ENCODE data around the gene JCAD. TPM values are rescaled to one million over a fixed set of nuclear protein-coding genes. Genes with fewer than 3 reads are reported as not detected.

The JCAD gene
- total RNA-seq, 2 experiments from 2014 or later: not detected

DNA sequence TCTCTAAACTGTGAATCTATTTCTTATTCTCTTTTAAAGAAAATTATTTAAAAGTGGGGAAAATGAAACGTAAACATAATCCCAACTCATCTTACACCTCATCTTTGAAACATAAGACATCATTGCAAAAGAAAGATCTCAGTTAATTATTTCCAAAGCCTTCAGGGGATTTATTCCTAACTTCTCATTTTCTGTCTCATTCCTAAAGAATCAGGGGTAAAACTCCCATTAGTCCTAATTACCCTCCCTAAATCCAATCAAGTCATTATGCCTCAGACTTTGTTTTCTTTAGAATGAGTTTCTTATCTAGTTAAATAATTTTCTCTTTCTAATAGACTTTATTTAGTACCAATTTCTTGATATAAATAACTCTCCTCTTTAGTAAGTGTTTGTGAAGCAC, 39.7 kb upstream of the JCAD start:
- Mint-ChIP-seq H3K9me3 (no peaks in the 10 kb centered on the region), H3K27me3 (peaks cover 26% of the 10 kb centered on the region), H3K36me3 (ENCODE audit: low read depth) (no peaks in the 10 kb centered on the region), H3K27ac (no peak overlapping the region), H3K4me1 (ENCODE audit: low read depth) (no peaks in the 10 kb centered on the region), H3K4me3 (no peak overlapping the region)
- TF ChIP-seq, protein P1, sequence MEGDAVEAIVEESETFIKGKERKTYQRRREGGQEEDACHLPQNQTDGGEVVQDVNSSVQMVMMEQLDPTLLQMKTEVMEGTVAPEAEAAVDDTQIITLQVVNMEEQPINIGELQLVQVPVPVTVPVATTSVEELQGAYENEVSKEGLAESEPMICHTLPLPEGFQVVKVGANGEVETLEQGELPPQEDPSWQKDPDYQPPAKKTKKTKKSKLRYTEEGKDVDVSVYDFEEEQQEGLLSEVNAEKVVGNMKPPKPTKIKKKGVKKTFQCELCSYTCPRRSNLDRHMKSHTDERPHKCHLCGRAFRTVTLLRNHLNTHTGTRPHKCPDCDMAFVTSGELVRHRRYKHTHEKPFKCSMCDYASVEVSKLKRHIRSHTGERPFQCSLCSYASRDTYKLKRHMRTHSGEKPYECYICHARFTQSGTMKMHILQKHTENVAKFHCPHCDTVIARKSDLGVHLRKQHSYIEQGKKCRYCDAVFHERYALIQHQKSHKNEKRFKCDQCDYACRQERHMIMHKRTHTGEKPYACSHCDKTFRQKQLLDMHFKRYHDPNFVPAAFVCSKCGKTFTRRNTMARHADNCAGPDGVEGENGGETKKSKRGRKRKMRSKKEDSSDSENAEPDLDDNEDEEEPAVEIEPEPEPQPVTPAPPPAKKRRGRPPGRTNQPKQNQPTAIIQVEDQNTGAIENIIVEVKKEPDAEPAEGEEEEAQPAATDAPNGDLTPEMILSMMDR (IDR thresholded peaks at IDR 0.05): no peak
- intact Hi-C loops (cut with micrococcal nuclease): no loop called here
- CTCF ChIA-PET: interaction anchor here (1.4 kb wide), 1 partner anchor 12 kb away, joined by 3 read pairs; no protein-coding TSS in a partner anchor
- DNase-seq (no peak), ATAC-seq (no peak)
- POLR2A ChIA-PET: no interaction called here

DNA sequence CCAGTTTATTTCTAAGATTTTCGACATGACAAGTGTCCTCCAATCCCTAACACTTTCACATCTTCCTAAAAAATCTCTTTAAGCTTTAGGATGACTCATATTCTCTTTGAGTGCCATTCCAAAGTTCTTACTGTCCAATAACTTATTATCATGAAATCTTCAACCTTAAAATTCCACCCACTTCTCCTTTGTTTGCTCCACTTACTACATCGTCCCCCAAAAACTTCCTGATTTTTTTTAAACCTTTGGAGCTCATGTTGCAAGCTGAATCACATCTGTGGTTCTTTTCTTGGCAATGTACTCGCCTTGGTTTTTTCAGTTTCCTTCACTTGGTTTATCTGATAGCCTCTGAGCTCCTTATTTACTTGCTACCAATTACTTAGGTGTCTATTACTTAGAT, 39.2 kb upstream of the JCAD start:
- intact Hi-C loops (cut with micrococcal nuclease): no loop called here
- H3K9me3 Mint-ChIP-seq: no peaks in the 10 kb centered on the region

DNA sequence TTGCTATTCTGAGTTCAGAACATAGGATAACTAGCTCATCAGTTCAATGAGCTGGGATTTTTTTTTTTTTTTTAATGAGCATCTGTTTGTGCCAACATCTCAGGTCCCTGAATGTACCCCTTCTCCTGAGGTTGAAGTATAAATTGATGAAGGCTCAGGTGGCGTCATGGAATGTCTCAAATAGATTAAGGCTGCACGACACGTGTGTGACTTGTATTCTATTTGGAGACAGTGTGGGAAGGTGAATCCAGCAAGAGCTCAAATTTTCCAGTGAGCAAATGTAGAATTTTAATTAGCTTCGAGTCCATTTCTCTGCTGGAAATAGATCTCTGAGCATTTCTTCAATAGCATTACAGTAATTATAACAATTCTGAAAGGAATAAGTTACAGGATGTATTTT, 37.2 kb upstream of the JCAD start:
- DNase-seq: no peak
- Mint-ChIP-seq H3K27me3 (peaks cover 17% of the 10 kb centered on the region), H3K4me1 (ENCODE audit: low read depth) (no peaks in the 10 kb centered on the region), H3K4me3 (no peak overlapping the region), H3K36me3 (ENCODE audit: low read depth) (no peaks in the 10 kb centered on the region), H3K27ac (no peak overlapping the region), H3K9me3 (no peaks in the 10 kb centered on the region)
- POLR2A ChIA-PET: interaction anchor here (0.5 kb wide), 1 partner anchor 233 kb away, joined by 4 read pairs; no protein-coding TSS in a partner anchor
- CTCF ChIA-PET: interaction anchor here (1.6 kb wide), 1 partner anchor 98 kb away, joined by 6 read pairs; no protein-coding TSS in a partner anchor
- ATAC-seq: no peak
- TF ChIP-seq, protein P1 (IDR thresholded peaks at IDR 0.05): no peak
- intact Hi-C loops (cut with micrococcal nuclease): no loop called here

More for the DNA sequence above, 39.2 kb upstream of the JCAD start:
- DNase-seq: no peak
- no peak for ATAC-seq
- POLR2A ChIA-PET: no interaction called here
- Mint-ChIP-seq H3K27me3 (peaks cover 23% of the 10 kb centered on the region), H3K36me3 (ENCODE audit: low read depth) (no peaks in the 10 kb centered on the region), H3K27ac (no peak overlapping the region), H3K4me3 (no peak overlapping the region), H3K4me1 (ENCODE audit: low read depth) (no peaks in the 10 kb centered on the region)
- CTCF ChIA-PET: interaction anchor here (1.4 to 1.7 kb wide), 2 partner anchors 13 to 100 kb away, joined by 3 to 5 read pairs; no protein-coding TSS in a partner anchor
- TF ChIP-seq, protein P1 (IDR thresholded peaks at IDR 0.05): no peak

DNA sequence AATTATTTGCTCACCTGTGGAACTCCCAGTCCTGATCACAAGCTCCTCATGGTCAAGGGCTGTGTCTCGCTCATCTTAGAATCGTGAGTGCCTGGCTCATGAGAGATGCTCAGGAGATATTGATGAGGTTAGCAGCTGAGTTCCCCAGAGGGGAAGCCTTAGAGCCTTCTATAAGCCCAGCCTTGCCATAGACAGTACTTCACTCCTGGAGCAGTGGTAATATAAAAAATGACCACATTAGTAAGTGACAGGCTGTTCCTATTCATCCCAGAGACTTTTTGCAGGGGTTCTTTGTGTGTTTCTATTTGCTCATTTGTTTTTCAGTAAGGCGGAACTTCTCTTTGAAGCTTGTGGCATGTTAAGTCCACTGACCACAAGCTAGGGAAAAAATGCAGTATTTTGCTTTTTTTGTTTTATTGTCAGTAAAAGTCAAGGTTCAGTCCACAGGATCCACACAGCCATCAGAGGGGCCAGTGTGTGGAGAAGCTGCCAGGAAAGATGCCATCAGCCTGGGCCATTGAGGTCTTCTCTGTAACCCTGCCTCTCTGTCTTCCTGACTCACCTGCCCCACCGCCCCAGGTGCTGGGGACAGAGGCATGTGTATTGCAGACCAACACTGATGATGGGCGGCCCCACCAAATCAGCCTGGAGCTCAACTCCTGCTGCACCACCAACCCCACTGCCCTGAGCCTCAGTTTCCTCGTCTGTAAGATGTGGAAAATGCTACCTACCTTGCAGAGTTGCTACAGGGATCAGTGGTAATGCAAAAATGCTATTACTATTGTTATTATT, 36.4 kb upstream of the JCAD start:
- H3K4me3 Mint-ChIP-seq: no peak overlapping the region
- CTCF ChIA-PET: interaction anchor here (1.6 kb wide), 1 partner anchor 98 kb away, joined by 6 read pairs; no protein-coding TSS in a partner anchor
- POLR2A ChIA-PET: no interaction called here
- H3K27ac Mint-ChIP-seq: no peak overlapping the region
- DNase-seq (no peak), ATAC-seq (no peak)
- no peaks in the 10 kb centered on the region for H3K9me3 Mint-ChIP-seq
- no peaks in the 10 kb centered on the region for H3K4me1 Mint-ChIP-seq (ENCODE audit: low read depth)
- no peaks in the 10 kb centered on the region for H3K36me3 Mint-ChIP-seq (ENCODE audit: low read depth)
- intact Hi-C loops (cut with micrococcal nuclease): no loop called here
- peaks cover 17% of the 10 kb centered on the region for H3K27me3 Mint-ChIP-seq
- TF ChIP-seq, protein P1 (IDR thresholded peaks at IDR 0.05): no peak

DNA sequence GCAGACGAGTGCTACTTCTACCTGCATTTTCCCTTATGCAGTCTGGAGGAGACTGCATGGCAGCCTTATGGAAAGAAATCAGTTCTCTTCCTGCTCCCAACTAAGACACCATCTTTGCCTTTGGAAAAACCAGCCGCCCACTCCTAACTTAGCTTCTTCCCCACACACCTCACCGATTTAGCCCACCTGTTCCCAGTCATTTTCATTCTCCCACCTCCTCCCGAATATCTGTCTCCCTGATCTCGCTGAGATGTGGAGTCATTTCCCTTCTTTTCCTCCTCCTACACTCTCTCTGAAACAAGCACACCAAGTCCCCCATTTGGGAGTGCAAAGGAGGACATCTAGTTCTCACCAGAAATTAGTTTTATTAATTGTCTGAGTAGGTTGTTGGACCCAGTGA, 35.2 kb upstream of the JCAD start:
- no peaks in the 10 kb centered on the region for H3K36me3 Mint-ChIP-seq (ENCODE audit: low read depth)
- no peak overlapping the region for H3K27ac Mint-ChIP-seq
- TF ChIP-seq, protein P1 (IDR thresholded peaks at IDR 0.05): no peak
- DNase-seq (no peak), ATAC-seq (no peak)
- ChIA-PET CTCF (interaction anchor here (2.6 kb wide), 1 partner anchor 97 kb away, joined by 7 read pairs; no protein-coding TSS in a partner anchor), POLR2A (no interaction called here)
- H3K4me1 Mint-ChIP-seq (ENCODE audit: low read depth): no peaks in the 10 kb centered on the region
- H3K27me3 Mint-ChIP-seq: peaks cover 15% of the 10 kb centered on the region
- intact Hi-C loops (cut with micrococcal nuclease): no loop called here
- H3K9me3 Mint-ChIP-seq: no peaks in the 10 kb centered on the region
- H3K4me3 Mint-ChIP-seq: no peak overlapping the region
